ENCODE data around the gene TAL1. TPM values are rescaled to one million over a fixed set of nuclear protein-coding genes. Genes with fewer than 3 reads are reported as not detected.

The TAL1 gene
- total and polyA plus RNA-seq, 10 of the 15 experiments (the other 5 are each of a cell fraction or from before 2014, with no cell fraction given) = 0.05 TPM; not detected in 9

DNA sequence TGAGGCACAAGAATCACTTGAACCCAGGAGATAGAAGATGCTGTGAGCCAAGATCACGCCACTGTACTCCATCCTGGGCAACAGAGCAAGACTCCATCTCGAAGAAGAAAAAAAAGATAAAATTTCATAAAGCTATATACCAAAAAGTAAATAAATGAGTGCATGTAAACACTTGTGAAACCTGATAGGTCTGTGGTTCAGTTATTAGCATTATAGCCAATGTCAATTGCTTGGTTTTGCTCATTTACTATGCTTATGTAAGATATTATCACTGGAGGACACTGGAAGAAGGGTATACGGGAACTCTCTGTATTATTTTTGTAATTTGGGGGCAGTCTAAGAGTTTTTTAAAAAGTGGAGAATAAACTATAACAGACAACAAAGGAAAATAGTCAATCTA, 17.7 kb upstream of the TAL1 start:
- H3K79me2 ChIP-seq (ENCODE audit: control insufficient read depth, insufficient read depth, low read length) = no peaks in the 10 kb centered on the region
- no peak overlapping the region for H3K4me2 ChIP-seq (ENCODE audit: control insufficient read depth, insufficient read depth)
- BruUV-seq (replicated peaks) = no TSS peak
- POLR2A ChIA-PET = no interaction called here
- H3K9ac ChIP-seq (ENCODE audit: control insufficient read depth, insufficient read depth, low read length) = no peak overlapping the region
- CTCF ChIA-PET = interaction anchor here (1.3 kb wide), 1 partner anchor 13 kb away, joined by 3 read pairs; no protein-coding TSS in a partner anchor
- intact Hi-C loops (cut with micrococcal nuclease; ENCODE audit: unreplicated experiment) = no loop called here
- SMC1A ChIA-PET (ENCODE audit: uncharacterized antibody, unreplicated experiment) = interaction anchor here (2.9 kb wide), 1 partner anchor 13 kb away, joined by 20 read pairs; no protein-coding TSS in a partner anchor
- no peaks in the 10 kb centered on the region for H4K20me1 ChIP-seq (ENCODE audit: control insufficient read depth, insufficient read depth)
- FAIRE-seq (no peak), DNase-seq (ENCODE audit: low read depth, low spot score) (no peak), ATAC-seq (no peak)
- no peaks in the 10 kb centered on the region for H3K9me3 ChIP-seq (replicated peaks; ENCODE audit: control insufficient read depth, insufficient read depth, low read length)
- peaks cover 0 to 13% of the 10 kb centered on the region in 2 experiments; a peak in 2 of 4 replicates for H3K36me3 ChIP-seq (ENCODE audit: control insufficient read depth in 2 of 2, insufficient read depth in 2 of 2, low read length in 1 of 2)
- no peak overlapping the region for H3K27ac ChIP-seq (ENCODE audit: control insufficient read depth, insufficient read depth)
- in situ Hi-C loops (cut with MboI) = no loop called here
- RAD21 ChIA-PET (ENCODE audit: unreplicated experiment) = no interaction called here
- 100% methylated on average over 3 of the region's 3 CpGs for WGBS (ENCODE audit: insufficient coverage, insufficient replicate concordance, low lambda C conversion rate, missing lambda C conversion rate)
- H3K27me3 ChIP-seq (replicated peaks in 1 of 2; ENCODE audit: control insufficient read depth in 2 of 2, insufficient read depth in 2 of 2, low read length in 1 of 2) = no peaks in the 10 kb centered on the region
- H3K4me1 ChIP-seq (ENCODE audit: control insufficient read depth, insufficient read depth, low read length) = no peaks in the 10 kb centered on the region
- H2AFZ ChIP-seq (ENCODE audit: control insufficient read depth, low read depth, low read length) = no peak overlapping the region
- no peak overlapping the region for H3K4me3 ChIP-seq
- TF ChIP-seq BCLAF1 (IDR thresholded peaks at IDR 0.05) (no peak), IKZF1 (conservative IDR thresholded peaks at IDR 0.05) (no peak), POLR2AphosphoS2 (IDR thresholded peaks at IDR 0.05; ENCODE audit: low read depth, low read length) (no peak), MEF2B (IDR thresholded peaks at IDR 0.05; ENCODE audit: partially characterized antibody, poor library complexity, severe bottlenecking) (no peak), FOXK2 (IDR thresholded peaks at IDR 0.05) (no peak), ELK1 (IDR thresholded peaks at IDR 0.05; ENCODE audit: low read depth, low read length) (no peak), PKNOX1 (IDR thresholded peaks at IDR 0.05) (no peak), SPI1 (IDR thresholded peaks at IDR 0.05; ENCODE audit: borderline replicate concordance, insufficient read depth, low read depth, low read length) (no peak), CEBPZ (IDR thresholded peaks at IDR 0.05; ENCODE audit: low read depth, low read length) (no peak), ZNF24 (IDR thresholded peaks at IDR 0.05) (no peak)
- TF ChIP-seq, protein P1, sequence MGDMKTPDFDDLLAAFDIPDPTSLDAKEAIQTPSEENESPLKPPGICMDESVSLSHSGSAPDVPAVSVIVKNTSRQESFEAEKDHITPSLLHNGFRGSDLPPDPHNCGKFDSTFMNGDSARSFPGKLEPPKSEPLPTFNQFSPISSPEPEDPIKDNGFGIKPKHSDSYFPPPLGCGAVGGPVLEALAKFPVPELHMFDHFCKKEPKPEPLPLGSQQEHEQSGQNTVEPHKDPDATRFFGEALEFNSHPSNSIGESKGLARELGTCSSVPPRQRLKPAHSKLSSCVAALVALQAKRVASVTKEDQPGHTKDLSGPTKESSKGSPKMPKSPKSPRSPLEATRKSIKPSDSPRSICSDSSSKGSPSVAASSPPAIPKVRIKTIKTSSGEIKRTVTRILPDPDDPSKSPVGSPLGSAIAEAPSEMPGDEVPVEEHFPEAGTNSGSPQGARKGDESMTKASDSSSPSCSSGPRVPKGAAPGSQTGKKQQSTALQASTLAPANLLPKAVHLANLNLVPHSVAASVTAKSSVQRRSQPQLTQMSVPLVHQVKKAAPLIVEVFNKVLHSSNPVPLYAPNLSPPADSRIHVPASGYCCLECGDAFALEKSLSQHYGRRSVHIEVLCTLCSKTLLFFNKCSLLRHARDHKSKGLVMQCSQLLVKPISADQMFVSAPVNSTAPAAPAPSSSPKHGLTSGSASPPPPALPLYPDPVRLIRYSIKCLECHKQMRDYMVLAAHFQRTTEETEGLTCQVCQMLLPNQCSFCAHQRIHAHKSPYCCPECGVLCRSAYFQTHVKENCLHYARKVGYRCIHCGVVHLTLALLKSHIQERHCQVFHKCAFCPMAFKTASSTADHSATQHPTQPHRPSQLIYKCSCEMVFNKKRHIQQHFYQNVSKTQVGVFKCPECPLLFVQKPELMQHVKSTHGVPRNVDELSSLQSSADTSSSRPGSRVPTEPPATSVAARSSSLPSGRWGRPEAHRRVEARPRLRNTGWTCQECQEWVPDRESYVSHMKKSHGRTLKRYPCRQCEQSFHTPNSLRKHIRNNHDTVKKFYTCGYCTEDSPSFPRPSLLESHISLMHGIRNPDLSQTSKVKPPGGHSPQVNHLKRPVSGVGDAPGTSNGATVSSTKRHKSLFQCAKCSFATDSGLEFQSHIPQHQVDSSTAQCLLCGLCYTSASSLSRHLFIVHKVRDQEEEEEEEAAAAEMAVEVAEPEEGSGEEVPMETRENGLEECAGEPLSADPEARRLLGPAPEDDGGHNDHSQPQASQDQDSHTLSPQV (IDR thresholded peaks at IDR 0.05) = no peak

Measured in GM12878 (cell line).